ENCODE measurements around the gene ITIH4. TPM values are rescaled to one million over a fixed set of nuclear protein-coding genes. Genes with fewer than 3 reads are reported as not detected.
A peak's percentile ranks its signal among the peaks of the same experiment; 100 is the strongest.

Gene ITIH4
- total and polyA plus RNA-seq, 2 of the 13 experiments (the other 11 are each of a cell fraction or from before 2014, with no cell fraction given), result 2.7 to 5.3 TPM

DNA sequence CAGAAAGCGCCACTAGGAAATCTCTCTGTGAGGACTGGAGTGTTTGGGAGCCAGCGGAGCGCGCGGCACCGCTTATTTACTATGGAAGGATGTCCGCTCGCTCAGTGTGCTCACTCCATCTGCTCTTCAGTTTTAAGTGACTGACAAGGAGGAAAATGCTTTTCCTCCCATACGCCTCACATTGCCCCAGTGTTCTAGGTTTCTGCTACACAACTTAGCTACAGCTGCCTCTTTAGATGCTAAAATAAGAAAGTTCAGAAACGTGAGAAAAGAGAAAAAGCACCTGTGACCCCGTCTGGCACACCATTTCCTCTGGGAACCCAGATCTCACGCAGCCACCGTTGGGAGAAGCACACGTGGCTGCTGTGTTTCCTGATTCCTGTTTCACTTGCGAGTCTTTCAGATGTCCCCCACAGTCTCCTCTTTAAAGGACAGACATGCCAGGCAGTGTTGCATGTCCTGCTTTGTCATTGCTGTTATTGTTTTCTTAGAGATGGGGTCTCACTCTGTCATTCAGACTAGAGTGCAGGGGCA, 16.0 kb upstream of the ITIH4 start (continued):
- TF ChIP-seq, protein P1, sequence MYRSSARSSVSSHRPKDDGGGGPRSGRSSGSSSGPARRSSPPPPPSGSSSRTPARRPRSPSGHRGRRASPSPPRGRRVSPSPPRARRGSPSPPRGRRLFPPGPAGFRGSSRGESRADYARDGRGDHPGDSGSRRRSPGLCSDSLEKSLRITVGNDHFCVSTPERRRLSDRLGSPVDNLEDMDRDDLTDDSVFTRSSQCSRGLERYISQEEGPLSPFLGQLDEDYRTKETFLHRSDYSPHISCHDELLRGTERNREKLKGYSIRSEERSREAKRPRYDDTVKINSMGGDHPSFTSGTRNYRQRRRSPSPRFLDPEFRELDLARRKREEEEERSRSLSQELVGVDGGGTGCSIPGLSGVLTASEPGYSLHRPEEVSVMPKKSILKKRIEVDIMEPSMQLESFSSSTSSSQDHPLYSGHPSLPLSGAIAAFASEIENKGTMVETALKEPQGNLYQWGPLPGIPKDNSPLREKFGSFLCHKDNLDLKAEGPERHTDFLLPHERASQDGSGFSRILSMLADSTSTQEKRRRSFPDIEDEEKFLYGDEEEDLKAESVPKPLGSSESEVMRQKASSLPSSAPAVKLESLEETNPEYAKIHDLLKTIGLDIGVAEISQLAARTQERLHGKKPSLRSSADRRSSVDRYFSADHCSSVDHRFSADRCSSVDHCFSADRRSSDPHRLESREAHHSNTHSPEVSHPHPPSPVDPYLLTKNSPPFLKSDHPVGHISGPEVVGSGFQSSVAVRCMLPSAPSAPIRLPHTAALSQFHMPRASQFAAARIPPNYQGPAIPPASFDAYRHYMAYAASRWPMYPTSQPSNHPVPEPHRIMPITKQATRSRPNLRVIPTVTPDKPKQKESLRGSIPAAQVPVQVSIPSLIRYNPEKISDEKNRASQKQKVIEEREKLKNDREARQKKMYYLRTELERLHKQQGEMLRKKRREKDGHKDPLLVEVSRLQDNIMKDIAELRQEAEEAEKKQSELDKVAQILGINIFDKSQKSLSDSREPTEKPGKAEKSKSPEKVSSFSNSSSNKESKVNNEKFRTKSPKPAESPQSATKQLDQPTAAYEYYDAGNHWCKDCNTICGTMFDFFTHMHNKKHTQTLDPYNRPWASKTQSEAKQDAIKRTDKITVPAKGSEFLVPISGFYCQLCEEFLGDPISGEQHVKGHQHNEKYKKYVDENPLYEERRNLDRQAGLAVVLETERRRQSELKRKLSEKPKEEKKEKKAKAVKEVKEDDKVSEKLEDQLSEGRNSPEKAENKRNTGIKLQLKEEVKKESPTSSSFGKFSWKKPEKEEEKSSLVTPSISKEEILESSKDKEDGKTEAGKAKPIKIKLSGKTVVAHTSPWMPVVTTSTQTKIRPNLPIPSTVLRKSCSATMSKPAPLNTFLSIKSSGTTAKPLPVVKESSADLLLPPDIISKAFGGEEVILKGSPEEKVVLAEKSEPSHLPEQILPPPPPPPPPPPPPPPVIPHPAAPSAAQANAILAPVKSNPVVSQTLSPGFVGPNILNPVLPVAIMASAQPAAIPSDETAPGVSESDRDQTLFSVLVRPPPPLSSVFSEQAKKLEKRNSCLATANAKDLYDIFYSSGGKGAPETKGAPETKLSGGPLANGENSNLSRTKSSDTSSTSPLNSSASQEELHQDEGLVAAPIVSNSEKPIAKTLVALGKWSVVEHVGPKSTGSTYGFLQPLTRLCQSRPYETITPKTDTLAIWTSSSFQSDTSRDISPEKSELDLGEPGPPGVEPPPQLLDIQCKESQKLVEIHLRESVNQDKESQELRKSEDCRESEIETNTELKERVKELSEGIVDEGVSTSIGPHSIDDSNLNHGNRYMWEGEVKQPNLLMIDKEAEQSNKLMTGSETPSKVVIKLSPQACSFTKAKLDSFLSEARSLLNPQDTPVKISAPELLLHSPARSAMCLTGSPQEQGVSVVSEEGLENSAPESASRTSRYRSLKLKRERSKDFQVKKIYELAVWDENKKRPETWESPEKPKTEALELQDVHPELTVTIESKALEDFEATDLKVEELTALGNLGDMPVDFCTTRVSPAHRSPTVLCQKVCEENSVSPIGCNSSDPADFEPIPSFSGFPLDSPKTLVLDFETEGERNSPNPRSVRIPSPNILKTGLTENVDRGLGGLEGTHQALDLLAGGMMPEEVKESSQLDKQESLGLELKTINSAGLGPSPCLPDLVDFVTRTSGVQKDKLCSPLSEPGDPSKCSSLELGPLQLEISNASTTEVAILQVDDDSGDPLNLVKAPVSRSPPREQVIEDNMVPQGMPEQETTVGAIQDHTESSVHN (CRISPR knock-in tag; IDR thresholded peaks at IDR 0.05), result no peak

DNA sequence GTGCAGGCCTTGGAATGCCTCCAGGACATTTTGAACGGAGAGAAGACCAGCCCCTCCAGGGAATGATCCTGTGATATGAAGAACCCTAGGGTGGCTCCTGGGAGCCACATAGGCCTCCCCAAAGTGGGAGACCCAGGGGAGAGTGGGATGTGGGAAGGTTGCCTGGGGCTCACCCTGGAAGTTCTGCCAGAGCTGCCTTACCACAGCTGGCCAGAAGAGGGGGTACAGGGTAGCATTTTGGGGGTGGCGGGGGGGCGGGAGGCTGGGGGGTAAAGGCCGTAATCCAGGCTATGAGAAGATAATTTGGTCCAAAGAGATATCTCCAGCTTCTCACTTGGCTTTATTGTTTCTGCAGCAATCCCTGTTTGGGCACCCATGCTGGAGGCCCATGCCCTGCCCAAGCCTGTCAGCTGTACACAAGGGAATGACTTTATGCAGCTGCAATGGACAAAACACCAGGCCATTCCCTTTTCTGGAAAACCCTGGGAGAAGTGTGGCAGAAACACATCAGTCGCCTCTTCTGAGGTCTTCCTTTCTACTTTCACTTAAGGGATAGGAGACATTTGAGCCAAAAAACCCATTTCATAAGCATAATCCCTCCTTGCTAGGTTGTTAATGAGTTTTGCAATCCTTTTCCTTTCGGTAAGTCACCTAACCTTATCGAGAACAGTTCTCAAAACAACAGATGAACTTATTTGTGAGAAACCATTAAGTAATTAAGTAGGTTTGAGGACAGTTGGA, 15.4 kb upstream of the ITIH4 start:
- Histone ChIP-seq H3K79me2 (ENCODE audit: insufficient read depth, low read length) (no peaks in the 10 kb centered on the region), H3K9ac (ENCODE audit: insufficient read depth, low read depth, low read length) (no peak overlapping the region), H2AFZ (ENCODE audit: low read length) (no peak overlapping the region), H4K20me1 (ENCODE audit: insufficient read depth, low read length) (no peaks in the 10 kb centered on the region), H3K36me3 (replicated peaks in 1 of 2; ENCODE audit: control insufficient read depth in 1 of 2, insufficient read depth in 2 of 2, low read length in 2 of 2) (peaks cover 1 to 4% of the 10 kb centered on the region in 2 experiments; a peak in 2 of 5 replicates), H3K4me1 (ENCODE audit: insufficient read depth, low read length) (peaks cover 26% of the 10 kb centered on the region), H3K27me3 (ENCODE audit: control insufficient read depth in 1 of 2, insufficient read depth in 2 of 2, low read length in 2 of 2) (no peaks in the 10 kb centered on the region), H3K27ac (ENCODE audit: extremely low read length, insufficient read depth, low read length) (no peak overlapping the region), H3K9me3 (ENCODE audit: low read length) (no peaks in the 10 kb centered on the region), H3K4me3 (replicated peaks in 1 of 3; ENCODE audit: insufficient read depth in 1 of 3, low read depth in 2 of 3, low read length in 3 of 3) (no peak overlapping the region), H3K4me2 (ENCODE audit: low read depth, low read length) (no peak overlapping the region; the same call in 1 of the 2 replicates)
- in situ Hi-C loops (cut with HindIII; ENCODE audit: extremely low pct_ligation_motif_present, low pct_unique_long_range_greater_than_20kb), result no loop called here
- BruUV-seq (replicated peaks), result no TSS peak
- FAIRE-seq (no peak), ATAC-seq (peak; percentile 66), DNase-seq (ENCODE audit: low spot score) (no peak)
- POLR2A ChIA-PET, result interaction anchor here (0.9 to 1.3 kb wide), 2 partner anchors 50 to 52 kb away, joined by 3 to 4 read pairs; partner anchors contain the start of gene STIMATE
- intact Hi-C loops (cut with micrococcal nuclease; ENCODE audit: unreplicated experiment), result loop anchor here (2.0 kb wide), 1 partner anchor 17 kb away; no protein-coding TSS in a partner anchor
- 86% methylated on average over 7 of the region's 7 CpGs for WGBS (ENCODE audit: low lambda C conversion rate)
- CTCF ChIA-PET (ENCODE audit: low intra/inter-chr PET ratio, low total read pairs), result interaction anchor here (1.2 kb wide), 1 partner anchor 210 kb away, joined by 4 read pairs; no protein-coding TSS in a partner anchor
- TF ChIP-seq ZNF441 (CRISPR knock-in tag; IDR thresholded peaks at IDR 0.05; ENCODE audit: borderline replicate concordance), result no peak
- no peak for TF ChIP-seq NR2C2 (CRISPR knock-in tag; IDR thresholded peaks at IDR 0.05; ENCODE audit: borderline replicate concordance)
- TF ChIP-seq TMF1 (CRISPR knock-in tag; IDR thresholded peaks at IDR 0.05; ENCODE audit: low read depth), result no peak
- no peak for TF ChIP-seq ZNF335 (CRISPR knock-in tag; IDR thresholded peaks at IDR 0.05)
- no peak for TF ChIP-seq IKZF1 (IDR thresholded peaks at IDR 0.05)
- TF ChIP-seq, protein P2, sequence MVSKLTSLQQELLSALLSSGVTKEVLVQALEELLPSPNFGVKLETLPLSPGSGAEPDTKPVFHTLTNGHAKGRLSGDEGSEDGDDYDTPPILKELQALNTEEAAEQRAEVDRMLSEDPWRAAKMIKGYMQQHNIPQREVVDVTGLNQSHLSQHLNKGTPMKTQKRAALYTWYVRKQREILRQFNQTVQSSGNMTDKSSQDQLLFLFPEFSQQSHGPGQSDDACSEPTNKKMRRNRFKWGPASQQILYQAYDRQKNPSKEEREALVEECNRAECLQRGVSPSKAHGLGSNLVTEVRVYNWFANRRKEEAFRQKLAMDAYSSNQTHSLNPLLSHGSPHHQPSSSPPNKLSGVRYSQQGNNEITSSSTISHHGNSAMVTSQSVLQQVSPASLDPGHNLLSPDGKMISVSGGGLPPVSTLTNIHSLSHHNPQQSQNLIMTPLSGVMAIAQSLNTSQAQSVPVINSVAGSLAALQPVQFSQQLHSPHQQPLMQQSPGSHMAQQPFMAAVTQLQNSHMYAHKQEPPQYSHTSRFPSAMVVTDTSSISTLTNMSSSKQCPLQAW (CRISPR knock-in tag; IDR thresholded peaks at IDR 0.05), result no peak

Measured in HepG2 (cell line).